HepG2 (cell line): Measurements from ENCODE around the gene SYNGAP1. TPM values are rescaled to one million over a fixed set of nuclear protein-coding genes. Genes with fewer than 3 reads are reported as not detected.

Experiments used
- GPBP1L1 ChIP-seq: sonication (generic); formaldehyde crosslinking; IDR thresholded peaks from 2 replicates; pipeline ENCODE4 v1.5.0; 2020; ENCODE audit warnings: mild to moderate bottlenecking, missing genetic modification reagents
- HOXA9 ChIP-seq: sonication (generic); formaldehyde crosslinking; IDR thresholded peaks from 2 replicates; pipeline ENCODE4 v1.8.1; 2022; ENCODE audit warnings: missing genetic modification reagents, mild to moderate bottlenecking, moderate library complexity, borderline replicate concordance
- LBX2 ChIP-seq: sonication (generic); formaldehyde crosslinking; IDR thresholded peaks from 2 replicates; pipeline ENCODE4 v1.5.0; 2020; ENCODE audit warnings: missing genetic modification reagents, mild to moderate bottlenecking, borderline replicate concordance
- MATR3 ChIP-seq: sonication (generic); formaldehyde crosslinking; IDR thresholded peaks from 2 replicates; pipeline ENCODE4 v1.4.0; 2020; ENCODE audit warnings: missing genetic modification reagents
- MIXL1 ChIP-seq: IDR thresholded peaks from 2 replicates; pipeline ENCODE4 v1.6.1; 2016
- MXD4 ChIP-seq: IDR thresholded peaks from 2 replicates; pipeline ENCODE4 v1.6.1; 2016; ENCODE audit warnings: mild to moderate bottlenecking, missing biosample characterization, missing genetic modification reagents
- NFIC ChIP-seq: IDR thresholded peaks from 2 replicates; pipeline ENCODE4 v1.6.1; 2012; ENCODE audit warnings: mild to moderate bottlenecking, low read length, inconsistent platforms
- PAX8 ChIP-seq: sonication (generic); formaldehyde crosslinking; IDR thresholded peaks from 2 replicates; pipeline ENCODE4 v1.8.0; 2022; ENCODE audit warnings: mild to moderate bottlenecking, missing genetic modification reagents, borderline replicate concordance
- PHF21A ChIP-seq: sonication (generic); formaldehyde crosslinking; IDR thresholded peaks from 2 replicates; pipeline ENCODE4 v1.5.0; 2020; ENCODE audit warnings: mild to moderate bottlenecking, missing genetic modification reagents
- POLR2AphosphoS2 ChIP-seq: IDR thresholded peaks from 2 replicates; pipeline ENCODE4 v1.6.1; 2011; ENCODE audit warnings: low read depth, low read length, improper control_type of control experiment
- PPARG ChIP-seq: conservative IDR thresholded peaks from 2 replicates; pipeline ENCODE4 v1.6.1; 2016; ENCODE audit warnings: missing biosample characterization, missing genetic modification reagents
- RNF219 ChIP-seq: sonication (generic); formaldehyde crosslinking; IDR thresholded peaks from 2 replicates; pipeline ENCODE4 v1.5.0; 2020; ENCODE audit warnings: mild to moderate bottlenecking, missing genetic modification reagents
- ZC3H13 ChIP-seq: sonication (generic); formaldehyde crosslinking; IDR thresholded peaks from 2 replicates; pipeline ENCODE4 v1.8.1; 2023; ENCODE audit warnings: mild to moderate bottlenecking, missing genetic modification reagents, moderate library complexity
- ZKSCAN8 ChIP-seq: IDR thresholded peaks from 2 replicates; pipeline ENCODE4 v1.6.1; 2016; ENCODE audit warnings: borderline replicate concordance, missing genetic modification reagents, missing compliant biosample characterization
- ZNF234 ChIP-seq: sonication (generic); formaldehyde crosslinking; conservative IDR thresholded peaks from 2 replicates; pipeline ENCODE4 v1.5.1; 2020; ENCODE audit warnings: mild to moderate bottlenecking, missing genetic modification reagents
- ZNF350 ChIP-seq: sonication (generic); formaldehyde crosslinking; IDR thresholded peaks from 2 replicates; pipeline ENCODE4 v1.4.0; 2020; ENCODE audit warnings: mild to moderate bottlenecking, low read depth, missing genetic modification reagents, borderline replicate concordance
- ZNF432 ChIP-seq: sonication (generic); formaldehyde crosslinking; IDR thresholded peaks from 2 replicates; pipeline ENCODE4 v1.5.0; 2020; ENCODE audit warnings: missing genetic modification reagents, mild to moderate bottlenecking, borderline replicate concordance
- ZNF557 ChIP-seq: sonication (generic); formaldehyde crosslinking; IDR thresholded peaks from 2 replicates; pipeline ENCODE4 v1.4.0; 2020; ENCODE audit warnings: missing genetic modification reagents
- ZNF761 ChIP-seq: sonication (generic); formaldehyde crosslinking; conservative IDR thresholded peaks from 2 replicates; pipeline ENCODE4 v1.4.0; 2020; ENCODE audit warnings: mild to moderate bottlenecking, missing genetic modification reagents
- ZNF777 ChIP-seq: sonication (generic); formaldehyde crosslinking; IDR thresholded peaks from 2 replicates; pipeline ENCODE4 v1.4.0; 2020; ENCODE audit warnings: missing genetic modification reagents
- ZXDC ChIP-seq: sonication (generic); formaldehyde crosslinking; IDR thresholded peaks from 2 replicates; pipeline ENCODE4 v1.5.0; 2020; ENCODE audit warnings: mild to moderate bottlenecking, missing genetic modification reagents
- ZZZ3 ChIP-seq: sonication (generic); formaldehyde crosslinking; IDR thresholded peaks from 2 replicates; pipeline ENCODE4 v1.4.0; 2020; ENCODE audit warnings: missing genetic modification reagents, mild to moderate bottlenecking, borderline replicate concordance
- polyA plus RNA-seq, 8 experiments: library from polyadenylated mRNA; depleted of rRNA in 3 of 8; stranded (reverse) in 7 of 8; unstranded in 1 of 8; fragments of >200 nt; fragmentation: Illumina TruSeq in 4 of 8; extraction: Trizol in 4 of 8; gene quantifications; 2 replicates each; pipeline versions ENCODE4 v1.2.1 to v1.2.3, GENCODE V29; 2011 to 2016; ENCODE audit warnings: low read depth in 4 of 8, missing spikeins in 1 of 8, mixed read lengths in 1 of 8; ENCODE audit not compliant: insufficient read depth in 1 of 8
- total RNA-seq, 5 experiments: library from RNA; depleted of rRNA; stranded (reverse); fragments of >200 nt; fragmentation: Illumina TruSeq; extraction: Trizol; gene quantifications; 2 replicates each; pipeline ENCODE4 v1.2.3, GENCODE V29; 2016; ENCODE audit warnings: low read depth in 1 of 5

The SYNGAP1 gene
- total and polyA plus RNA-seq, 2 of the 13 experiments (the other 11 are each of a cell fraction or from before 2014, with no cell fraction given), result 0.75 to 1.1 TPM

GRCh38 chr6:33425668-33426577, 6.1 kb downstream of the SYNGAP1 start (continued):
- TF ChIP-seq GPBP1L1 (CRISPR knock-in tag), result no peak
- TF ChIP-seq ZNF557, result no peak
- TF ChIP-seq PAX8, result 0 out of 2 replicates have a peak, but pooled peaks have one; percentile 22
- no peak for TF ChIP-seq ZNF234 (CRISPR knock-in tag)
- no peak for TF ChIP-seq ZXDC
- TF ChIP-seq PPARG (CRISPR knock-in tag), result no peak
- TF ChIP-seq PHF21A (CRISPR knock-in tag), result no peak
- TF ChIP-seq ZZZ3 (CRISPR knock-in tag), result 0 out of 2 replicates have a peak, but pooled peaks have one; percentile 39
- no peak for TF ChIP-seq MIXL1
- TF ChIP-seq POLR2AphosphoS2, result no peak
- TF ChIP-seq NFIC, result no peak
- TF ChIP-seq ZNF761, result no peak
- peak; percentile 57; the same call in 1 of the 2 replicates for TF ChIP-seq MXD4 (CRISPR knock-in tag)
- no peak; the same call in 1 of the 2 replicates for TF ChIP-seq ZNF777 (CRISPR knock-in tag)
- TF ChIP-seq ZKSCAN8 (CRISPR knock-in tag), result no peak
- no peak for TF ChIP-seq MATR3 (CRISPR knock-in tag)
- no peak for TF ChIP-seq LBX2 (CRISPR knock-in tag)
- no peak for TF ChIP-seq RNF219 (CRISPR knock-in tag)
- no peak for TF ChIP-seq ZNF432 (CRISPR knock-in tag)
- TF ChIP-seq HOXA9 (CRISPR knock-in tag), result 0 out of 2 replicates have a peak, but pooled peaks have one; percentile 32
- TF ChIP-seq ZC3H13 (CRISPR knock-in tag), result peak; percentile 41; the same call in 1 of the 2 replicates
- TF ChIP-seq ZNF350, result no peak; the same call in 1 of the 2 replicates
